Body of pancreas (tissue), 4 donors: Measurements from ENCODE around the gene KRTDAP. TPM values are rescaled to one million over a fixed set of nuclear protein-coding genes. Genes with fewer than 3 reads are reported as not detected.

Experiments used
- ATAC-seq: fragments of 150-250 bp; one replicate; pipeline ENCODE4 v1.9.1; 2016
- DNase-seq, 4 donors: peaks; one replicate each; pipeline ENCODE4 v3.0.0-alpha.2; 2019
- H3K27ac ChIP-seq, 4 donors: fragments of 200-600 bp; sonication (generic); 1 replicate in 3 of 4; 2 replicates in 1 of 4; pipeline versions ENCODE4 v1.5.1 to v1.6.1; 2016 to 2019; ENCODE audit warnings: mild to moderate bottlenecking in 1 of 4, mixed read lengths in 1 of 4, moderate library complexity in 1 of 4
- H3K27me3 ChIP-seq, 2 donors: fragments of 200-600 bp; sonication (generic); one replicate each; pipeline ENCODE4 v1.6.0; 2016; ENCODE audit warnings: mild to moderate bottlenecking in 1 of 2
- H3K36me3 ChIP-seq, 2 donors: fragments of 200-600 bp; sonication (generic); replicated peaks in 1 of 2; 2 replicates each; pipeline ENCODE4 v1.5.1; 2016; ENCODE audit warnings: low read depth in 2 of 2; ENCODE audit not compliant: insufficient read depth in 1 of 2
- H3K4me1 ChIP-seq: fragments of 200-600 bp; sonication (generic); one replicate; pipeline ENCODE4 v1.6.0; 2016
- H3K4me3 ChIP-seq, 2 donors: fragments of 200-600 bp; sonication (generic); 1 replicate in 1 of 2; 2 replicates in 1 of 2; pipeline ENCODE4 v1.5.1; 2016 to 2019
- H3K9me3 ChIP-seq, 3 donors: fragments of 200-600 bp; sonication (generic); 1 replicate in 2 of 3; 2 replicates in 1 of 3; pipeline ENCODE4 v1.5.1; 2016
- CTCF ChIP-seq, 7 experiments: fragments of 450-650 bp in 4 of 7; fragments of 200-600 bp in 3 of 7; sonication (generic) in 3 of 7; IDR thresholded peaks; one replicate each; pipeline ENCODE4 v1.5.1; 2016 to 2019; ENCODE audit warnings: antibody characterized with exemption in 7 of 7
- POLR2A ChIP-seq, 3 donors: fragments of 450-650 bp; IDR thresholded peaks; one replicate each; pipeline ENCODE4 v1.6.1; 2016; ENCODE audit warnings: antibody characterized with exemption in 3 of 3, mild to moderate bottlenecking in 2 of 3
- WGBS, 2 donors: methylation state at CpG; one replicate each; pipeline ENCODE4 v1.1.5; 2017; 5-methylcytosine and 5-hydroxymethylcytosine counted together
- intact Hi-C: fragments of 100-400 bp; cut with DNase I; formaldehyde crosslinking; loops from one replicate; pipeline ENCODE4 v1.15.1; 2023
- total RNA-seq, 2 donors: library from RNA; depleted of rRNA; stranded (reverse); fragments of >200 nt; gene quantifications; one replicate each; pipeline ENCODE4 v1.1.0, GENCODE V29; 2016

Gene KRTDAP
- total RNA-seq, 2 donors from 2014 or later = not detected

GRCh38 chr19:35459414-35460082 lies 30.7 kb downstream of the KRTDAP start:
- TF ChIP-seq POLR2A (IDR thresholded peaks at IDR 0.05) = no peak
- TF ChIP-seq CTCF (IDR thresholded peaks at IDR 0.05) = no peak
- 16 to 23% methylated on average over 14 of the region's 14 CpGs for WGBS, 2 donors
- H3K27me3 ChIP-seq = no peaks in the 10 kb centered on the region
- peaks cover 19% of the 10 kb centered on the region for H3K4me1 ChIP-seq
- no peaks in the 10 kb centered on the region for H3K9me3 ChIP-seq
- no peak overlapping the region for H3K4me3 ChIP-seq
- H3K36me3 ChIP-seq = no peaks in the 10 kb centered on the region
- intact Hi-C loops = no loop called here
- peak overlapping the region; percentile 76 to 89 (median 80) for H3K27ac ChIP-seq
- ATAC-seq = peak; percentile 46
- DNase-seq = peak; percentile 53 to 82 (median 79)

GRCh38 chr19:35458731-35459391 lies 31.4 kb downstream of the KRTDAP start:
- Histone ChIP-seq H3K36me3 (no peaks in the 10 kb centered on the region), H3K4me1 (peaks cover 19% of the 10 kb centered on the region), H3K27me3 (no peaks in the 10 kb centered on the region), H3K9me3 (no peaks in the 10 kb centered on the region), H3K4me3 (no peak overlapping the region), H3K27ac (peak overlapping the region; percentile 76 to 89 (median 80))
- peak; percentile 90 for ATAC-seq
- peak; percentile 67 to 89 (median 85) for DNase-seq
- 8 to 10% methylated on average over 7 to 10 of the region's 10 CpGs for WGBS, 2 donors
- intact Hi-C loops = no loop called here
- TF ChIP-seq CTCF (IDR thresholded peaks at IDR 0.05) (no peak), POLR2A (IDR thresholded peaks at IDR 0.05) (no peak)

- peak overlapping the region in 1 of 4 donors; percentile 79 for H3K27ac ChIP-seq
- H3K9me3 ChIP-seq = no peaks in the 10 kb centered on the region
- H3K4me3 ChIP-seq = no peak overlapping the region
- ATAC-seq (no peak), DNase-seq (no peak)
- H3K4me1 ChIP-seq = peaks cover 19% of the 10 kb centered on the region
- intact Hi-C loops = no loop called here
- TF ChIP-seq CTCF (IDR thresholded peaks at IDR 0.05) (no peak), POLR2A (IDR thresholded peaks at IDR 0.05) (no peak)
- 47 to 48% methylated on average over 1 of the region's 1 CpG for WGBS, 2 donors
- H3K27me3 ChIP-seq = no peaks in the 10 kb centered on the region
- no peaks in the 10 kb centered on the region for H3K36me3 ChIP-seq
Measured at GRCh38 chr19:35458192-35458591, 32.1 kb downstream of the KRTDAP start.

GRCh38 chr19:35457173-35457572 lies 33.1 kb downstream of the KRTDAP start:
- DNase-seq = no peak
- intact Hi-C loops = no loop called here
- H3K9me3 ChIP-seq = no peaks in the 10 kb centered on the region
- TF ChIP-seq CTCF (IDR thresholded peaks at IDR 0.05) (no peak), POLR2A (IDR thresholded peaks at IDR 0.05) (no peak)
- no peak for ATAC-seq
- 88 to 92% methylated on average over 5 of the region's 5 CpGs for WGBS, 2 donors
- peaks cover 19% of the 10 kb centered on the region for H3K4me1 ChIP-seq
- no peak overlapping the region for H3K4me3 ChIP-seq
- no peaks in the 10 kb centered on the region for H3K36me3 ChIP-seq
- H3K27me3 ChIP-seq = no peaks in the 10 kb centered on the region
- H3K27ac ChIP-seq = no peak overlapping the region
